Prostate gland (tissue), 2 donors: ENCODE results near the gene GALM. TPM values are rescaled to one million over a fixed set of nuclear protein-coding genes. Genes with fewer than 3 reads are reported as not detected.
A peak's percentile ranks its signal among the peaks of the same experiment; 100 is the strongest.
"Not testable (repeated sequence)": the region's sequence is repeated elsewhere in the genome, so short reads cannot be mapped to it uniquely, and the experiment has no call there.

ENCODE experiments used
- DNase-seq: peaks from one replicate; pipeline ENCODE4 v3.0.0-alpha.2; 2019; ENCODE audit warnings: low spot score
- H3K27ac ChIP-seq, 2 donors: fragments of 200-600 bp; sonication (generic); 2 replicates each; pipeline ENCODE4 v1.5.1; 2017 to 2019
- H3K27me3 ChIP-seq: fragments of 200-600 bp; sonication (generic); replicated peaks from 2 replicates; pipeline ENCODE4 v1.5.1; 2019; ENCODE audit not compliant: insufficient read depth
- H3K36me3 ChIP-seq, 2 donors: fragments of 200-600 bp; sonication (generic); 1 replicate in 1 of 2; 2 replicates in 1 of 2; pipeline versions ENCODE4 v1.5.1 to v1.8.1; 2017 to 2019
- H3K4me1 ChIP-seq: fragments of 200-600 bp; sonication (generic); replicated peaks from 2 replicates; pipeline ENCODE4 v1.5.1; 2019
- H3K4me3 ChIP-seq, 2 donors: fragments of 200-600 bp; sonication (generic); 2 replicates each; pipeline ENCODE4 v1.5.1; 2017 to 2019
- H3K9me3 ChIP-seq: fragments of 200-600 bp; sonication (generic); 2 replicates; pipeline ENCODE4 v1.5.1; 2017
- POLR2A ChIP-seq: fragments of 450-650 bp; IDR thresholded peaks from one replicate; pipeline ENCODE4 v1.6.1; 2016; ENCODE audit warnings: antibody characterized with exemption, mild to moderate bottlenecking
- POLR2AphosphoS5 ChIP-seq: sonication (generic); formaldehyde crosslinking; IDR thresholded peaks from one replicate; pipeline ENCODE4 v1.6.1; 2017; ENCODE audit warnings: antibody characterized with exemption
- WGBS: methylation state at CpG from one replicate; pipeline ENCODE4 v1.1.5; 2018; 5-methylcytosine and 5-hydroxymethylcytosine counted together
- intact Hi-C: fragments of 100-400 bp; cut with DNase I; formaldehyde crosslinking; loops from one replicate; pipeline ENCODE4 v1.14.2; 2022
- total RNA-seq, 2 donors: library from RNA; depleted of rRNA; stranded (reverse); fragments of >200 nt; gene quantifications; one replicate each; pipeline ENCODE4 v1.1.0, GENCODE V29; 2016
- TF ChIP-seq, protein P1 (sequence below), 4 experiments: fragments of 200-600 bp in 2 of 4; fragments of 450-650 bp in 2 of 4; sonication (generic) in 2 of 4; IDR thresholded peaks; 1 replicate in 3 of 4; 2 replicates in 1 of 4; pipeline ENCODE4 v1.5.1; 2016 to 2019; ENCODE audit warnings: antibody characterized with exemption in 4 of 4, mild to moderate bottlenecking in 2 of 4, moderate library complexity in 2 of 4

GALM gene
- total RNA-seq, 2 donors from 2014 or later: 5.6 to 22.3 TPM

DNA sequence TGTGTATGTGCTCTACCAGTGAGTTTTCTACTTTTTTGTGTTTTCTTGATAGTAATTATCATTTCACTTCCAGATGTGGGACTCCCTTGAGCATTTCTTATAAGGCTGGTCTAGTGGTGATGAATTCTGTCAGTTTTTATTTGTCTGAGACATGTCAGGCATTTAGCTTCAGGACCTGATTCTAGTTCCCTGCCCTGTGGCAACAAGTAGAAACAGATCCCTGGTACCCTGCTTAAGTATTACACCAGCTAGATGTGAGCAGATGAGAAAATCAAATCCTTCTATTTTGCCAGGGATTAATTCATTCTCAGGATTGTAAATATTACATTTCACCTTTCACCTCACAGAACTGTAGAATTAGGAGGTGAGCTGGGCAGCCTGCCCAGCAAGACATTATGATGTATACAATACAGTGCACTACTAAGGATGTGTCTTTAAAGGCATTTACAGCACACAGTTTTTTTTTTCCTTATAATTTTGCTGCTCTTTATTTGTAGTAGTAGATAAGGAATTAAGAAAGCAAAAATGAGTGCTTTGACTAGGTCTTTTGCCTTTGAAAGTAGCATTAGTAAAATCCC lies 35.1 kb downstream of the GALM start:
- intact Hi-C loops: no loop called here
- Histone ChIP-seq H3K9me3 (no peaks in the 10 kb centered on the region), H3K4me1 (no peaks in the 10 kb centered on the region), H3K4me3 (no peak overlapping the region), H3K27ac (no peak overlapping the region), H3K27me3 (no peaks in the 10 kb centered on the region), H3K36me3 (no peaks in the 10 kb centered on the region)
- DNase-seq: no peak
- no peak for TF ChIP-seq POLR2AphosphoS5
- TF ChIP-seq POLR2A: no peak
- TF ChIP-seq, protein P1, sequence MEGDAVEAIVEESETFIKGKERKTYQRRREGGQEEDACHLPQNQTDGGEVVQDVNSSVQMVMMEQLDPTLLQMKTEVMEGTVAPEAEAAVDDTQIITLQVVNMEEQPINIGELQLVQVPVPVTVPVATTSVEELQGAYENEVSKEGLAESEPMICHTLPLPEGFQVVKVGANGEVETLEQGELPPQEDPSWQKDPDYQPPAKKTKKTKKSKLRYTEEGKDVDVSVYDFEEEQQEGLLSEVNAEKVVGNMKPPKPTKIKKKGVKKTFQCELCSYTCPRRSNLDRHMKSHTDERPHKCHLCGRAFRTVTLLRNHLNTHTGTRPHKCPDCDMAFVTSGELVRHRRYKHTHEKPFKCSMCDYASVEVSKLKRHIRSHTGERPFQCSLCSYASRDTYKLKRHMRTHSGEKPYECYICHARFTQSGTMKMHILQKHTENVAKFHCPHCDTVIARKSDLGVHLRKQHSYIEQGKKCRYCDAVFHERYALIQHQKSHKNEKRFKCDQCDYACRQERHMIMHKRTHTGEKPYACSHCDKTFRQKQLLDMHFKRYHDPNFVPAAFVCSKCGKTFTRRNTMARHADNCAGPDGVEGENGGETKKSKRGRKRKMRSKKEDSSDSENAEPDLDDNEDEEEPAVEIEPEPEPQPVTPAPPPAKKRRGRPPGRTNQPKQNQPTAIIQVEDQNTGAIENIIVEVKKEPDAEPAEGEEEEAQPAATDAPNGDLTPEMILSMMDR (IDR thresholded peaks at IDR 0.05): no peak

DNA sequence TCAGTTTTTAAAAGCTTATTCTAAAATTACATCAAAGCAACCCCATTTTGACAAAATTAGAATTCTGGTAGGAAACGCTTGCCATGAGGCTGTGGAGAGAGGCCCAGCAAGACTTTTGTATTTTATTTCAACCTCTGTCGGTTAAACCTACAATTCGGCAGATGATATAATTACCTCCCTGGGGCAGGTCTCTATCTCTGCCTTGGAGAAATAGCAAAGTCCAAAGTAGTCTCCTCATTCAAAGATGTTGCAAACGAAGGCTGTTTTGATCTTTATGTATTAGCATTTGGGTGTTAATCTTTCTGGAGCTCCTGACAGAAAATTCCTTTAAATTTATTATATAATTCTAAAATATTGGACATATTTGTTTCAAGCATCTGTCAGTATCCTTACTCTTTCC lies 35.6 kb downstream of the GALM start:
- Histone ChIP-seq H3K36me3 (no peaks in the 10 kb centered on the region), H3K27me3 (no peaks in the 10 kb centered on the region), H3K4me3 (no peak overlapping the region), H3K27ac (no peak overlapping the region), H3K4me1 (no peaks in the 10 kb centered on the region), H3K9me3 (no peaks in the 10 kb centered on the region)
- no peak for TF ChIP-seq POLR2A
- no peak for TF ChIP-seq POLR2AphosphoS5
- TF ChIP-seq, protein P1 (IDR thresholded peaks at IDR 0.05): no peak
- no peak for DNase-seq
- intact Hi-C loops: no loop called here
- 93% methylated on average over 4 of the region's 4 CpGs for WGBS

DNA sequence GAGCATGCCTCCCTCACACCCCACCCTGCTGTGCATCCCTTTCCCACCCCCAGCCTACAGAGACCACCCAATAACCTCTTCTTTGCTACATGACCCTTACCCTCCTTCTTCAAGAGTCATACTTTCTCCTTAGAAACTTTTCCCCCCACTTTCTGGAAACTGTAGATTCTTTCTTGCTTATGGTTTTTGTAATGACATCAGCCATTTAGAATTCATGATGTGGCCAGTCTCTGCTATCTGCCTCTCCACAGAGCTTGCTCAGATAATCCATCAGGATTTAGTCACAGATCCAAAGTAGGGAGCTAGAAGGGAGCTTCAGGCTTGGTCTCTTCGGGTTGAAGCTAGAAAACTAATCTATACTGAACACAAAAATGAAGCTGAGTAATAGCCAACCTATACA lies 36.5 kb downstream of the GALM start:
- 100% methylated on average over 1 of the region's 1 CpG for WGBS
- no peak overlapping the region for H3K4me3 ChIP-seq
- no peaks in the 10 kb centered on the region for H3K9me3 ChIP-seq
- H3K36me3 ChIP-seq: no peaks in the 10 kb centered on the region
- no peak for DNase-seq
- H3K4me1 ChIP-seq: no peaks in the 10 kb centered on the region
- H3K27me3 ChIP-seq: no peaks in the 10 kb centered on the region
- no peak overlapping the region for H3K27ac ChIP-seq
- intact Hi-C loops: no loop called here
- TF ChIP-seq, protein P1 (IDR thresholded peaks at IDR 0.05): no peak
- TF ChIP-seq POLR2AphosphoS5 (no peak), POLR2A (no peak)

DNA sequence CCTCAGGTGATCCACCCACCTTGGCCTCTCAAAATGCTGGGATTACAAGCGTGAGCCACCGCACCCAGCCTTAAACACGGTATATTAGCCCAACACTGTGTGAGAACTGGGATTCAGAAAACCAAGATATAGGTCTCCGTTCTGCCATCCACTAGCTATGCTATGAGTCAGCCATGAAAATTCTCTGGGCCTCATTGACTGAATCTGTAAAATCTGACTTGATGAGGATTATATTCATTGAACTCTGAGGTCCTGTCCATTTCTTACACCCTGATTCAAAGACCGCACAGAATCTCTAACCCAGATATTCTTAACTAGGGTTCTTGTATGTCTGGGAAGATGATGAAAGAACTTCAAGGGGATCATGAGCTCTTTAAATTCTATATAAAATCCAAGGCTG lies 37.4 kb downstream of the GALM start:
- H3K9me3 ChIP-seq, H3K4me1 ChIP-seq, H3K27ac ChIP-seq, H3K36me3 ChIP-seq, DNase-seq, H3K27me3 ChIP-seq, H3K4me3 ChIP-seq, intact Hi-C loops: not testable (repeated sequence)
- WGBS: 97% methylated on average over 5 of the region's 5 CpGs

DNA sequence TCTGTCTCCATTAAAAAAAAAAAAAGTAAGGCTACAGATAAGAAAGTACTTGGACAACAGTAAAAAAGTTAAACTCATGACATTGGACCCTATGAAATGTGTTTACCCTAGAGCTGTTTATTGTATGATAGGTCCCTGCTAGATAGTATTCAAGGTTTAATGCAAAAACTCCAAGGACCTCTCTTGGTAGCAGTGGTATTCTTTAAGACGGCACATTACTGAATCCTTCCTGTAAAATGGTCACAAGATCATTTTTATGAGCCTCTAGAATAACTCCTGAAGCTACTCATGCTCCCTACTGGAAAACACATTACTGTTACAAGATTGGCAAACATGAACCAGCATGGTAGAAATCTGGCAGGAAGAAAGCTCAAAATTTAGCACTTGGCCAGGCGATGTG lies 38.8 kb downstream of the GALM start:
- Histone ChIP-seq H3K9me3 (no peaks in the 10 kb centered on the region), H3K4me3 (no peak overlapping the region), H3K27ac (no peak overlapping the region), H3K36me3 (no peaks in the 10 kb centered on the region), H3K4me1 (no peaks in the 10 kb centered on the region), H3K27me3 (no peaks in the 10 kb centered on the region)
- no peak for DNase-seq
- 65% methylated on average over 2 of the region's 2 CpGs for WGBS
- TF ChIP-seq, protein P1 (IDR thresholded peaks at IDR 0.05): no peak
- peak; percentile 45 for TF ChIP-seq POLR2AphosphoS5
- intact Hi-C loops: no loop called here
